Astrocyte of the hippocampus (primary cell): ENCODE results near the gene TTLL5.
A peak's percentile ranks its signal among the peaks of the same experiment; 100 is the strongest.

ENCODE experiments used
- DNase-seq: peaks from one replicate; pipeline ENCODE4 v3.0.0; 2011; ENCODE audit warnings: low read depth, low spot score

Gene TTLL5

DNA sequence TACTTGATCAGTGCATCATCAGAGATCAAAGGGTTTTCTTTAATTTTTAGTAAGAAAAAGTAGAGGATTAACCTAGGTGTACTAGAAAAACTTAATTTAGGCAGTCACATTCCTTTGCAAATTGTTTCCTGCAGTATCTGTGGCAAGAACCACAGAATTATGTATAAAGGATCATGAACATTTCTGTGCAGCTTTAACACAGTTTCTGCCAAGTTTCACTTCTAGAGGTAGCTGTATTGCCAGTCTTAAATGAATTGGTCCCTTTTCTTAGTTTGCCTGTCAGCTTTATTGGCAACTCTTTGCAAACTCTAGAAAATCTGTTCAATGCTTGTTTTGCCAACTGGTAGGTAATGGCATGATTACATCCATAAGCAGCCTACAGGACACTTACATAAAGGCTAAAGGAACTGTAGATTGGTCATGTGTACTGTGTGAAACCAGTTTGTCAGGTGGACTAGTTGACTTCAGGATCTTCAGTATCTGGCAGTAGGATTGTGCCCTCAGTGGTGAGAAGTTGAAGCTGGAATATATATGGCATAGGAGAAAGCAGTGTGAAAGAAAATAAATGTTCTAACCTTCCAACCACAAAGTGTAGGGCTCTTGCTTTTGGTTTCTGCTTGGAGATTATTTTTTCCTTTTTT is 75.9 kb downstream of the TTLL5 start:
- DNase-seq = peak; percentile 48

DNA sequence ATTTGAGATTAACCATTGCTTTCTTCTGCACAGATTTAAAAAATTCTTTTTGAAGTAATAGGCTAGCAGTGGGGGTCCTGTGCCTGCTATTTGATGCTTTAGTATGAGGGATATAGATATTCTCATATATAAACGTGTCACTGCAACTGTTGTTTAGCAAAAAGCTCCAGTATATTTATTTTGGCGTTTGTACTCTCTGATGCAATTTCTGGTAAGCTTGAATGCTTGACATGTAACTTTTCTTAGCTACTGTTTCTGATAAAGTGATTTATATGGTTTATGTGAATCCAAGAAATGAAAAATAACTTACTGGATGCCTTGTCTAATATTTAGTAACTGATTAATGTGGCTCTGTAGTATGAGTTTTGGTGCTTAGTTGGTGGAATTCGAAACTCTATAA is 77.1 kb downstream of the TTLL5 start:
- no peak for DNase-seq

DNA sequence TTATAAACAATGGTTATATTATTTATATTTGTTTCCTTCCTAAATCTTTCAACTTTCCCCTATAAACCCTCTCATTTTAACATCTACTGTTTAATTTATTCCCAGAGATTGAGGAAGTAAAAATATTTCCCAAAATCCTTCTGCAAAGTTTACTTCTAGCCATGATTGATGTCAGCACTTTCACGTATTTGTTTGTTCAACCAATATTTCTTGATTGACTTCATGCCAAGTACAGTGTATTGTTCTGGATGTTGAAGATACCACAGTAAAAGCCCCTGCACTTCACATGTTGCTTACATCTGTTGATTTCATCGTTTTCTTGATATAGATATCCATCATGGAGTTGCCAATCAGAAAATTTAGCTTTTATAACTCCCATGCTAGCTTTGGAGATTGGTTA is 81.8 kb downstream of the TTLL5 start:
- no peak for DNase-seq

DNA sequence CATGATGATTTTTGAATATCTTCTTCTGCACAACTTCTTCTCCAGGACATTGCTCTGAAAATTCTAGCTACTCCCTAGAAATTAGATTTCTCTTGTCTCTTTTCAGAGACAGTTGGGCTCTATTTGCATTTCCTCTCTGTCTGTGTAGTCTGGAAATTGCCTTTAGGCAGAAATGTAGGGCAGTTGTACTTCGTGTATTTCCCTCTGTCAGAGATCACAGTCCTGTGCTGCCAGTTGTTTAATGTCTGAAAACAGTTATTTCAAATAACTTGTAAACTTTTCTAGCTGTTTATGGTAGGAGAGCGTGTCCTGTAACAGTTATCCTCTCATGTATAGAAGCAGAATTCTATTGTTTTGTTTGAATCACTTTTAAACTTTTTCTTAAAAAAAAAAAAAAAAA is 86.9 kb downstream of the TTLL5 start:
- no peak for DNase-seq

DNA sequence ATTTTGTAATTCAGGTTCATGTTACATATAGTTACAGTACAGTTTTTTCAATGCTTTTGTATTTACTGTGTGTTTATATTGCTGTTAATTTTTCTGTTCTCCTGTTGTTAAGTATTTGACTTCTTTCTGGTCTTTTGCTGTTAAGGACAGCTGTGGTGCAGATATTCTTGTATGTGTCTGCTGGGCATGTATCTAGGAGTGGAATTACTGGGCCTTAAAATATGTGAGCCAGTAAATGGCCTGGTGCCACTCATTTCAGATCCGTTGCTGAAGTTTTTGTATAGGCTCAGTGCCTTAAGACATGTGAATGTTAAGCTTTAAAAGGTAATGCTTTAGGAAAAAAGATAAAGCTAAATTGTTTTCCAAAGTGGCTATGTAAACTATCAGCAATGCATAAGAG is 87.3 kb downstream of the TTLL5 start:
- no peak for DNase-seq

DNA sequence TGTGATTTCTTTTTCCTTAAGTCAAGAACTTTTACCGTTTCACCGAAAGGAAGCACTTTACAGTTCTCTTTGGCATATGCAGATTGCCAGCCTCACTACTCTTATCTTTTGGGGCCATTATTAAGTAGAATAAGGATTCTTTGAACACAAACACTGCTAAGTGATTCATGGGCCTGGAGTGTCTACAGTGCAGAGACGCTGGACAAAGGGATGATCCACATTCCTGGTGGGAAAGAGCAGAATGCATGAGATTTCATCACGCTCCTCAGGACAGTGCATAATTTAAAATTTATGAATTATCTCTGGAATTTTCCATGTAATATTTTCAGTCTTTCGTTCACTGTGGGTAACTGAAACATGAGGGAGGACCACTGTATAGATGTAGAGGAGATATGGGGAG is 90.2 kb downstream of the TTLL5 start:
- DNase-seq = no peak

DNA sequence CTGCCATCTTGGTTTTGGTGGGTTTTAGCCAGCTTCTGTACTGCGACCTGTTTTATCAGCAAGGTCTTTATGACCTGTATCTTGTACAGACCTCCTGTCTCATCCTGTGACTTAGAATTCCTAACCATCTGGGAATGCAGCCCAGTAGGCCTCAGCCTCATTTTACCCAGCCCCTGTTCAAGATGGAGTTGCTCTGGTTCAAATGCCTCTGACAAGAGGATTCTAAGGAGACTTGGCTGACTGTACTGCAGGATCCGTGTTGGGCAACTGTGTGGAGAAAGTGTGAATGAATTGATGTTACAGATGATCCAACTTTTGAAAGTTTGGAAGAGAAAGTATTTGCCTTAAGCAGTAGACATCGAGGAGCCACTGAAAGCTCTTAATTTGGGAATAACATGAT is 91.0 kb downstream of the TTLL5 start:
- DNase-seq = no peak

DNA sequence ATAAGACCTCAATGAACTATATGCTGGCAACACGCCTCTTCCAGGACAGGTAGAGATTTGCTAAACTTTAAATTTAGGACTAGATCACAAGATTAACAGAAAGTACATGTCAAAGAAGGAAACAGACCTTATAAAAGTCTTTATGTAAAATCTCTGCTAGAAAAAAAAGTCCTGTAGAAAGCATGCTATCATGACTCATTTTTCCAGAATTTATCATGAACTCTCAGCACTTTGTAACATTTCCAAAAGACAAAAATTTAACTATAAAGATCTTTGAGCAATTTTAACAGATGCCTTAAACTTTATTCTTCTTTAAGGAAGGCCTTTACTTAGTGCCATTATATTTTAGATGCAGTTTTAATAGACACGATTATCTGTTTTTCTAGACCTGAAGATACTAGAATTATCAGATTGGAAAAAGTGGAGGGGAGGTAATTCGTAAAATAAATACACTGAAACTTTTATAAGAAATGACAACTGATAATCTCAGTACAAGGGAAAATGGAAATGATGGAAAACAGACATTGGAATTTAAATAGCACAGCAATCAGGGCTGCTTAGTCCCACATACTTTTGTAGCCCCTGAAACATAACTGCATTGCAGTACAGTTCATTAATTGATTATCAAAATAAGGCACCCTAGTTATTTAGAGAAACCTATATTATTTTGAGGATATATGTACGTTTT is 92.0 kb downstream of the TTLL5 start:
- DNase-seq = peak; percentile 21

- no peak for DNase-seq
These were observed 92.7 kb downstream of the TTLL5 start for GRCh38 chr14:75753696-75754095.

- no peak for DNase-seq
These were observed 96.8 kb downstream of the TTLL5 start for GRCh38 chr14:75757644-75758402.

DNA sequence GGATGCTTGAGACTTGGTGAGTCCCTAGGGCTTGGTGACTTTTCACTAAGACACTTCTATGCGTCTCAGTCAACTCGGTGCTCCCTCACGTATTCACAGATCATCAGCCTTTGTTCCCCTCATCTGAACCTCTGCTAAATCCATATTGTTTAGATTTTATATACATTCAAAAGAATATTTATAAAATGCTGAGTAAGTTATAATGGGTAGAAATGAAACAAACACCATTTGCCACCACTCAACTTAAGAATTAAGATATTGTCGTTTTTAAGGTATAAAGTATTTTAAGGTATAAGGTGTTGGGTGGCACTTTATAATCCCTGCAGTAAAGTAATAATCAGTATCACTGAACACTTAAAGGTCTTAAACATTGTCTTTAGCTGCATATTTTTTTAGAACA is 103.0 kb downstream of the TTLL5 start:
- DNase-seq = no peak

DNA sequence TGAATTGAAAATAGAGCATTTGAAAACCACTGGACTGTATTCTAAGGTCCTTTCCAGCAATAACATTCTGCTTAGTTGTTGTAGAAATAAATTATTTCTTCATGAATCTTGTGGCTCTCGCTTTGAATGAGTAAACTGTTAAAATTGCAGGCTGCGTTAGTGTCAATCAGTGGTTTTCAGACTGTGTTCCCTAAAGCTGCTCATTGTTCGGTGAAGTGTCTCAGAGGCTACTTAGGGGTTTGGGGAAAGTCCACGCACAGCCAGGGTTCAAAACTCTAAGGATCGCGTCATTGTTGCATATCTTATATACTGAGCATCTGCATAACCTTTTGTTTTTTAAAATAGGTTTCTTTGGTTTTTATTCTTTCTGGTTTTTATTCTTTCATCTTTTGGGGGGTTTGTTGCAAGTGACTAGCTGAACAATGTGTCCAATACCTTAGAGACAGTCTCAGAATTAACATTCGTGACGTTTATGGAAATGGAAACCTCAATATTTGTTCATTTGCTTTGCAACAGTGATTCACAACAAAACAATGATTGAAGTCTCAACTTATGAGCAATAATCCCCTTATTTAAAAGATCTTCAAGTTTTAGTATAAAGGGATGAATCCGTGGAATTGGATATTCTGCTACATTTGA is 108.1 kb downstream of the TTLL5 start:
- DNase-seq = peak; percentile 89

DNA sequence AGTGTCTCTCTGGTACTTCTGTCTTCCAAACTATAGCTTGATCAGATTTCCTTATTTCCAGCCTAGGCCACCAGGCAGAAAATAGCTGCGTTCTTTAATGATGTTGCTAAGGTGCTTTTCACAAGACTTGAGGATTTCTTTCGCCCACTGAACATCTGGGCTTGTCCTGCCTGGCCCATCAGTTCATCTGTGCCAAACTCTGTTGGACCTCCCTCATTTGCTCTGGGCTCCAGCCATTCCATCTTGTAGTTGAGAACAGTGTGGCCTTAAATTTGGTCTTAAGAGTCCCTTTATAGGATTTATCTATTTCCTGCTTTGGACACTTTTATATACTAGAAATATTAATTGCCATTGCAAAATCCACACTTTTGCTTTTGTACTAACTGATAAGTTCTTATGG is 109.6 kb downstream of the TTLL5 start:
- DNase-seq = peak; percentile 12

DNA sequence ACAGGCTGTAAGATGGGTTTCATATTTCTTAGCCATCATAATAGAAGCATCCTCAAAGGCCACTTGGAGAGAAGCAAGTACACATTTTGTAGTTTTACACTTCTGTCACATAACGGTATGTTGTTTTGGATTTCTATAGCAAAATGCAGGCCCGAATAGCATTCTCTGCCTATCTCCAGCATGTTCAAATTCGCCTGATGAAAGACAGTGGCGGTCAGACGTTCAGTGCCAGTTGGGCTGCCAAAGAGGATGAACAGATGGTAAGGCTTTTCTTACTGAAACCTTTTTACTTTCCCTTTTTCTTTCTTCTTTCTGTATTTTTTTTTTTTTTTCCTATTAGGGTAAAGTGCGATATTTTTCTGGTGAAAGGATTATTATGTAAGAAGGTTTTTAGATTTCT is 110.5 kb downstream of the TTLL5 start:
- DNase-seq = no peak

GRCh38 chr14:75773046-75773445 is 112.0 kb downstream of the TTLL5 start:
- peak; percentile 45 for DNase-seq

DNA sequence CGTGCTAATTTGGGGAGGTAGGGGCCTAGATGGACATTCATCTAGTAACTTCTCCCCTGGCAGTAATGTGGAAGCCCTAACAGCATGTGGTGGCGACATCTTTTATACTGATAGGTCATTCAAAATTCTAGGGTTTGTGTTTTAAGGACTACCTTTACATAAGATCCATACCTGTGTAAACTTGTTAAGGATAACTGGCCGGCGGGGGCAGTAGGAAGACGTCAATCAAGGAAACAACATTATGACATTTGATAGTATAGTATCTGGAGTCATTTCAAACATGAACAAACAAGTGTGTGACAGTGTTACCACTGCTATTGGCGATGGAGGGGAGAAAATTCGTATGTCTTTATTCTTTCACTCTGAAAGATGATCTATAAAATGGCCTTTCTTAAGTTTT is 120.0 kb downstream of the TTLL5 start:
- no peak for DNase-seq

GRCh38 chr14:75783184-75783583 is 122.1 kb downstream of the TTLL5 start:
- DNase-seq = no peak

DNA sequence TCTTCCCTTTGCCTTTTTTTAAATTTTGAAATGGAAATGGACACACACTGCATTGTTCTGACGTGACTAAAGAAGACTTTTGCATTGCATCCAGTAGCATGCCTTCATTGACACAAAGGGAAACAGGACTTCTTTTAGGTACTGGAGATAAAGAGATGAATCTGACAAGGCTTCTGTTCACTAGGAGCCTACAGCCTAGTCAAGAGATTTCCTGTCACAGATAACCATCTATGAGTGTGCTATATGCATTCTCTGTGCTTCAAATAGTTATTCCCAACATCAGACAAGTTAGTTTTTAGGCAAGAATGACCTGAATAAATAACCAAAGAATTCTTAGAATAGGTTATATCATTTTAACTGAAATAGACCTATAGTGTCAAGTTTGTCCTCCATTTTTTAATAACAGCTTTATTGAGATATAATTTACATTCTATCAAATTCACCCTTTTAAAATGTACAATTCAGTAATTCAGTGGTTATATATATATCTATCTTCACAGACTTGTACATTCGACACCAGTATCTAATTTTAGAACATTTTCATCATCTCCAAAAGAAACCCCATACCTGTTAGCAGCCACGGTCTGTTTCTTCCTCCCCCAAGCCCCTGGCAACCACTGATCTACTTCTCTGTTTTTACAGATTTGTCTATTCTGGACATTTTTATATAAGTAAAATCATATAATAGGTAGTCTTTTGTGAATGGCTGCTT is 122.7 kb downstream of the TTLL5 start:
- no peak for DNase-seq

DNA sequence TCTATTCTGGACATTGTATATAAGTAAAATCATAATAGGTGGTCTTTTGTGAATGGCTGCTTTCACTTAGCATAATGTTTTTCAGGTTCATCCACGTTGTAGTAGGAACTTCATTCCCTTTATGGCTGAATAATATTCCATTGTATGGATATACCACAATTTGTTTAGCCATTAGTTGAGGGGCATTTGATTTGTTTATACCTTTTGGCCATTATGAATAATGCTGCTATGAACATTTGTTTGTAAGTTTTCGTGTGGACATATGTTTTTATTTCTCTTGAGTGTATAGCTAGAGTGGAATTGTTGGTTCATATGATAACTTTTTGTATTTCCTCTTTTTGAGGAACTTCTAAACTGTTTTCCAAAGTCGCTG is 123.3 kb downstream of the TTLL5 start:
- DNase-seq = no peak

DNA sequence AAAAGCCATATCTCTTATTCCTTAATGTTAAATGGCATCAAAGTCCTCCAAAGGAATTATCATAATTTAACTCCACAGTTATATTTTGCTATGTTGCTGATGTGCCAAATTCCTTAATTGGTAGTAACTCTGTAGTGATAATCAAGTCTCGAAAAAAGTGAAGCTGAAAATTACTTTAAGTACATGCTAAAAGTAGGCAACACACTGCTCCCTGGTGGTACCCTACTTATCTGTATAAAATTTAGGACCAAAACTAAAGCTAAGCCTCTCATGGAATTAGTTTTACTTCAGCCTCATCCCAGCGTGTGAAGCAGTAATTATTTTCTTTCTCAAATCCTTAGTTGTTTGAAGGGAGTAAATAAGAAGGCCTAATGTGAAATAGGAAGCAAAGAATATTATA is 132.8 kb downstream of the TTLL5 start:
- peak; percentile 54 for DNase-seq

- DNase-seq = peak; percentile 78
These were observed 133.6 kb downstream of the TTLL5 start for GRCh38 chr14:75794615-75795038.

GRCh38 chr14:75800792-75801191 is 139.7 kb downstream of the TTLL5 start:
- DNase-seq = no peak
